GM04503 (cell line): ENCODE results near the gene ECSIT.

Experiments
- DNase-seq: peaks from one replicate; pipeline ENCODE4 v3.0.0-alpha.2; 2012; ENCODE audit warnings: low read depth

The ECSIT gene

GRCh38 chr19:11499890-11500420 is 29.0 kb downstream of the ECSIT start:
- DNase-seq, result no peak

- DNase-seq, result no peak
These were observed 29.7 kb downstream of the ECSIT start for GRCh38 chr19:11499220-11499726.

GRCh38 chr19:11496391-11497163 is 32.4 kb downstream of the ECSIT start:
- DNase-seq, result peak; percentile 25

GRCh38 chr19:11495885-11496284 is 33.0 kb downstream of the ECSIT start:
- no peak for DNase-seq

- no peak for DNase-seq
These were observed 33.5 kb downstream of the ECSIT start for GRCh38 chr19:11495481-11495880.

- DNase-seq, result no peak
These were observed 34.2 kb downstream of the ECSIT start for GRCh38 chr19:11494634-11495285.

GRCh38 chr19:11489378-11489777 is 39.6 kb downstream of the ECSIT start:
- no peak for DNase-seq

GRCh38 chr19:11486661-11487503 is 42.1 kb downstream of the ECSIT start:
- DNase-seq, result no peak

- DNase-seq, result no peak
These were observed 43.6 kb downstream of the ECSIT start for GRCh38 chr19:11485245-11485837.

- DNase-seq, result no peak
These were observed 45.4 kb downstream of the ECSIT start for GRCh38 chr19:11483366-11484111.

GRCh38 chr19:11482384-11483050 is 46.4 kb downstream of the ECSIT start:
- peak; percentile 10 for DNase-seq

GRCh38 chr19:11481534-11482383 is 47.2 kb downstream of the ECSIT start:
- DNase-seq, result peak; percentile 31

GRCh38 chr19:11480715-11481533 is 48.0 kb downstream of the ECSIT start, which contains the start of gene ELAVL3:
TSS of gene ELAVL3 (minus strand) at chr19:11481046. CDS start at chr19:11480608, 438 bp downstream.
- no peak for DNase-seq

- no peak for DNase-seq
These were observed 48.8 kb downstream of the ECSIT start for GRCh38 chr19:11479898-11480714.

GRCh38 chr19:11479090-11479897 is 49.6 kb downstream of the ECSIT start:
- DNase-seq, result no peak

GRCh38 chr19:11478167-11479089 is 50.5 kb downstream of the ECSIT start:
- no peak for DNase-seq
